GM12878 (cell line): Measurements from ENCODE around the gene THAP5. TPM values are rescaled to one million over a fixed set of nuclear protein-coding genes. Genes with fewer than 3 reads are reported as not detected.

Source experiments
- ATAC-seq: fragments of 200-7000 bp; cut with Tn5 transposase; 3 replicates; pipeline ENCODE4 v1.9.1; 2020; ENCODE audit warnings: mild to moderate bottlenecking, moderate library complexity
- BruUV-seq: library from RNA; stranded (reverse); fragments of 400-500 nt; replicated peaks from 2 replicates; lab custom pipeline; 2021; lab: Mats Ljungman, UMichigan
- CTCF ChIA-PET: fragments of 300-600 bp; sonication (Branson Sonifier 250); formaldehyde crosslinking; extraction: SDS; loops from one replicate; lab custom pipeline; 2021; ENCODE audit warnings: inconsistent platforms; lab: Yijun Ruan, JAX
- POLR2A ChIA-PET: fragments of 350-600 bp; formaldehyde crosslinking; extraction: SDS; loops from one replicate; lab custom pipeline; 2021; ENCODE audit warnings: inconsistent platforms; lab: Charles Lee
- RAD21 ChIA-PET: fragments of 300-600 bp; sonication (Branson Sonifier 250); formaldehyde crosslinking; loops from one replicate; lab custom pipeline; 2023; ENCODE audit warnings: antibody characterized with exemption; ENCODE audit not compliant: unreplicated experiment; lab: Charles Lee
- SMC1A ChIA-PET: fragments of 300-600 bp; sonication (Branson Sonifier 250); formaldehyde crosslinking; loops from one replicate; lab custom pipeline; 2023; ENCODE audit not compliant: unreplicated experiment, uncharacterized antibody; lab: Charles Lee
- DNase-seq: peaks from one replicate; pipeline ENCODE4 v3.0.0-alpha.2; 2011; ENCODE audit warnings: low read depth, low spot score
- FAIRE-seq: peaks from 3 replicates; lab custom pipeline; 2011; peaks lifted over from hg19 to GRCh38; lab: Jason Lieb, UNC
- H2AFZ ChIP-seq: 2 replicates; pipeline ENCODE4 v1.6.0; 2011; ENCODE audit warnings: low read depth, low read length, control low read depth; ENCODE audit not compliant: control insufficient read depth
- H3K27ac ChIP-seq: 2 replicates; pipeline ENCODE4 v1.5.1; 2011; ENCODE audit warnings: control low read depth; ENCODE audit not compliant: control insufficient read depth, insufficient read depth
- H3K27me3 ChIP-seq, 2 experiments: replicated peaks in 1 of 2; 2 replicates each; pipeline versions ENCODE4 v1.6.0 to v1.6.1; 2011; ENCODE audit warnings: low read length in 1 of 2; ENCODE audit not compliant: control insufficient read depth in 2 of 2, insufficient read depth in 2 of 2
- H3K36me3 ChIP-seq, 2 experiments: 2 replicates each; pipeline ENCODE4 v1.5.1; 2011; ENCODE audit warnings: low read length in 1 of 2; ENCODE audit not compliant: control insufficient read depth in 2 of 2, insufficient read depth in 2 of 2
- H3K4me1 ChIP-seq: 2 replicates; pipeline ENCODE4 v1.6.1; 2011; ENCODE audit warnings: mild to moderate bottlenecking, low read length, moderate library complexity, mixed read lengths; ENCODE audit not compliant: control insufficient read depth, insufficient read depth
- H3K4me2 ChIP-seq: 2 replicates; pipeline ENCODE4 v1.6.0; 2011; ENCODE audit warnings: control low read depth; ENCODE audit not compliant: control insufficient read depth, insufficient read depth
- H3K4me3 ChIP-seq: fragments of 200-600 bp; sonication (generic); 2 replicates; pipeline ENCODE4 v1.5.1; 2016
- H3K79me2 ChIP-seq: 2 replicates; pipeline ENCODE4 v1.6.0; 2011; ENCODE audit warnings: low read length; ENCODE audit not compliant: control insufficient read depth, insufficient read depth
- H3K9ac ChIP-seq: 2 replicates; pipeline ENCODE4 v1.8.0; 2011; ENCODE audit warnings: low read length, control low read depth, mixed read lengths; ENCODE audit not compliant: control insufficient read depth, insufficient read depth
- H3K9me3 ChIP-seq: replicated peaks from 3 replicates; pipeline ENCODE4 v1.5.1; 2011; ENCODE audit warnings: mild to moderate bottlenecking, low read length; ENCODE audit not compliant: control insufficient read depth, insufficient read depth
- H4K20me1 ChIP-seq: 2 replicates; pipeline ENCODE4 v1.6.0; 2011; ENCODE audit not compliant: control insufficient read depth, insufficient read depth
- FOXK2 ChIP-seq: fragments of 450-650 bp; IDR thresholded peaks from 2 replicates; pipeline ENCODE4 v1.6.1; 2017; ENCODE audit warnings: mild to moderate bottlenecking, moderate library complexity
- KDM1A ChIP-seq: fragments of 200-600 bp; sonication (generic); IDR thresholded peaks from 2 replicates; pipeline ENCODE4 v1.6.1; 2016; ENCODE audit warnings: borderline replicate concordance
- NR2C2 ChIP-seq: IDR thresholded peaks from 2 replicates; pipeline ENCODE4 v1.6.1; 2011; ENCODE audit warnings: borderline replicate concordance, low read depth; ENCODE audit not compliant: control insufficient read depth, insufficient read length
- PAX8 ChIP-seq: fragments of 450-650 bp; IDR thresholded peaks from 2 replicates; pipeline ENCODE4 v1.6.1; 2017; ENCODE audit warnings: mild to moderate bottlenecking, moderate library complexity
- SMARCA5 ChIP-seq: fragments of 450-650 bp; IDR thresholded peaks from 2 replicates; pipeline ENCODE4 v1.6.1; 2017; ENCODE audit warnings: mild to moderate bottlenecking
- YBX1 ChIP-seq: fragments of 450-650 bp; IDR thresholded peaks from 2 replicates; pipeline ENCODE4 v1.6.1; 2016; ENCODE audit warnings: antibody characterized with exemption
- ZNF274 ChIP-seq: IDR thresholded peaks from one replicate; pipeline ENCODE4 v1.8.0; 2011; ENCODE audit not compliant: insufficient read length, insufficient read depth
- WGBS: methylation state at CpG from one replicate; pipeline ENCODE4 v1.1.6; 2016; ENCODE audit warnings: low lambda C conversion rate; ENCODE audit not compliant: insufficient replicate concordance, insufficient coverage; ENCODE audit errors: missing lambda C conversion rate; 5-methylcytosine and 5-hydroxymethylcytosine counted together
- in situ Hi-C: fragments of 300-500 bp; cut with MboI; formaldehyde crosslinking; loops from 9 replicates; pipeline ENCODE4 v1.14.3; 2018; ENCODE audit warnings: mixed read lengths
- intact Hi-C: fragments of 100-400 bp; cut with micrococcal nuclease; formaldehyde crosslinking; loops from one replicate; pipeline ENCODE4 v1.14.2; 2022; ENCODE audit not compliant: unreplicated experiment
- polyA plus RNA-seq, 11 experiments: library from polyadenylated mRNA; depleted of rRNA in 4 of 11; unstranded in 6 of 11; stranded (reverse) in 5 of 11; fragments of >200 nt; fragmentation: Nextera tagmentation in 4 of 11; fragmentation: Illumina TruSeq in 1 of 11; extraction: Ambion mirVana in 4 of 11; extraction: Trizol in 1 of 11; gene quantifications; 1 replicate in 1 of 11; 2 replicates in 10 of 11; pipeline versions ENCODE4 v1.2.1 to v1.2.3, GENCODE V29; 2011 to 2016; ENCODE audit warnings: inconsistent platforms in 2 of 11, missing spikeins in 2 of 11, low read depth in 1 of 11
- total RNA-seq, 4 experiments: library from RNA; depleted of rRNA in 3 of 4; stranded (reverse); fragments of >200 nt in 3 of 4; fragmentation: Illumina TruSeq in 1 of 4; extraction: Trizol in 1 of 4; gene quantifications; 2 replicates each; pipeline versions ENCODE4 v1.2.1 to v1.2.3, GENCODE V29; 2013 to 2021
- TF ChIP-seq, protein P1 (sequence below): fragments of 450-650 bp; formaldehyde crosslinking; IDR thresholded peaks from 2 replicates; pipeline ENCODE4 v1.4.0; 2020; ENCODE audit warnings: mild to moderate bottlenecking, moderate library complexity
- TF ChIP-seq, protein P2 (sequence below): IDR thresholded peaks from 2 replicates; pipeline ENCODE4 v1.6.1; 2012; ENCODE audit warnings: improper control_type of control experiment, low read depth, low read length; ENCODE audit not compliant: insufficient replicate concordance
- TF ChIP-seq, protein P3 (sequence below): IDR thresholded peaks from 2 replicates; pipeline ENCODE4 v1.6.1; 2011; ENCODE audit warnings: borderline replicate concordance, low read depth, mild to moderate bottlenecking, moderate library complexity, low read length; ENCODE audit not compliant: insufficient read depth, poor library complexity, severe bottlenecking

Gene THAP5
- total and polyA plus RNA-seq, 10 of the 15 experiments (the other 5 are each of a cell fraction or from before 2014, with no cell fraction given): 13.0 to 47.7 (median 24.2) TPM

DNA sequence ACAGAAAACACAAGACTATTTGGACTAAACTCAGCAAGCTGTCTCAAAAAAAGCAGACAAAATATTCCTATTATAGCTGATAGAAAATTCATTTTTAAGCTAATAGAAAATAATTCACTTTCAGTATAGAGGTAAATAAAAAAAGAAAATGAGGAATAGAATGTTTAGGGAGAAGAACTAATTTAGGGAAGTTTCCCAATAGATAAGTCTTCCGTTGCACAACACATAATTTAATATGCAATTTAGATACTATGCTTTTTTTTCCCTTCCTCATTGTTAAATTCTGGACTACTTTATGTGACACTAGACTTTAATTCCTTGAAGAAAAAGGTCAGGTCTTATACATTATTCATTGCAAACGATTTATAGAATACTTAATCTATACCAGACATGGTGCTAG, 53.9 kb downstream of the THAP5 start:
- no peak overlapping the region for H3K4me2 ChIP-seq
- H3K4me1 ChIP-seq: no peaks in the 10 kb centered on the region

More for the DNA sequence above, 53.9 kb downstream of the THAP5 start:
- Histone ChIP-seq H3K36me3 (peaks cover 0 to 4% of the 10 kb centered on the region in 2 experiments; a peak in 1 of 4 replicates), H3K27me3 (no peaks in the 10 kb centered on the region), H3K9ac (no peak overlapping the region), H3K4me3 (no peak overlapping the region), H4K20me1 (no peaks in the 10 kb centered on the region), H3K79me2 (no peaks in the 10 kb centered on the region), H2AFZ (no peak overlapping the region), H3K27ac (no peak overlapping the region), H3K9me3 (no peaks in the 10 kb centered on the region; the same call in 2 of the 3 replicates)
- intact Hi-C loops: no loop called here
- SMC1A ChIA-PET: interaction anchor here (1.3 to 1.6 kb wide), 3 partner anchors 8 to 10 kb away, joined by 3 to 7 read pairs (median 6); partner anchors contain the start of gene PNPLA8
- no TSS peak for BruUV-seq
- RAD21 ChIA-PET: no interaction called here
- FAIRE-seq (peak; percentile 49), DNase-seq (no peak), ATAC-seq (no peak)
- TF ChIP-seq PAX8 (no peak), ZNF274 (no peak), SMARCA5 (no peak), KDM1A (no peak), YBX1 (no peak), NR2C2 (no peak), FOXK2 (no peak)
- TF ChIP-seq, protein P1, sequence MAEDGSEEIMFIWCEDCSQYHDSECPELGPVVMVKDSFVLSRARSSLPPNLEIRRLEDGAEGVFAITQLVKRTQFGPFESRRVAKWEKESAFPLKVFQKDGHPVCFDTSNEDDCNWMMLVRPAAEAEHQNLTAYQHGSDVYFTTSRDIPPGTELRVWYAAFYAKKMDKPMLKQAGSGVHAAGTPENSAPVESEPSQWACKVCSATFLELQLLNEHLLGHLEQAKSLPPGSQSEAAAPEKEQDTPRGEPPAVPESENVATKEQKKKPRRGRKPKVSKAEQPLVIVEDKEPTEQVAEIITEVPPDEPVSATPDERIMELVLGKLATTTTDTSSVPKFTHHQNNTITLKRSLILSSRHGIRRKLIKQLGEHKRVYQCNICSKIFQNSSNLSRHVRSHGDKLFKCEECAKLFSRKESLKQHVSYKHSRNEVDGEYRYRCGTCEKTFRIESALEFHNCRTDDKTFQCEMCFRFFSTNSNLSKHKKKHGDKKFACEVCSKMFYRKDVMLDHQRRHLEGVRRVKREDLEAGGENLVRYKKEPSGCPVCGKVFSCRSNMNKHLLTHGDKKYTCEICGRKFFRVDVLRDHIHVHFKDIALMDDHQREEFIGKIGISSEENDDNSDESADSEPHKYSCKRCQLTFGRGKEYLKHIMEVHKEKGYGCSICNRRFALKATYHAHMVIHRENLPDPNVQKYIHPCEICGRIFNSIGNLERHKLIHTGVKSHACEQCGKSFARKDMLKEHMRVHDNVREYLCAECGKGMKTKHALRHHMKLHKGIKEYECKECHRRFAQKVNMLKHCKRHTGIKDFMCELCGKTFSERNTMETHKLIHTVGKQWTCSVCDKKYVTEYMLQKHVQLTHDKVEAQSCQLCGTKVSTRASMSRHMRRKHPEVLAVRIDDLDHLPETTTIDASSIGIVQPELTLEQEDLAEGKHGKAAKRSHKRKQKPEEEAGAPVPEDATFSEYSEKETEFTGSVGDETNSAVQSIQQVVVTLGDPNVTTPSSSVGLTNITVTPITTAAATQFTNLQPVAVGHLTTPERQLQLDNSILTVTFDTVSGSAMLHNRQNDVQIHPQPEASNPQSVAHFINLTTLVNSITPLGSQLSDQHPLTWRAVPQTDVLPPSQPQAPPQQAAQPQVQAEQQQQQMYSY: no peak
- TF ChIP-seq, protein P2, sequence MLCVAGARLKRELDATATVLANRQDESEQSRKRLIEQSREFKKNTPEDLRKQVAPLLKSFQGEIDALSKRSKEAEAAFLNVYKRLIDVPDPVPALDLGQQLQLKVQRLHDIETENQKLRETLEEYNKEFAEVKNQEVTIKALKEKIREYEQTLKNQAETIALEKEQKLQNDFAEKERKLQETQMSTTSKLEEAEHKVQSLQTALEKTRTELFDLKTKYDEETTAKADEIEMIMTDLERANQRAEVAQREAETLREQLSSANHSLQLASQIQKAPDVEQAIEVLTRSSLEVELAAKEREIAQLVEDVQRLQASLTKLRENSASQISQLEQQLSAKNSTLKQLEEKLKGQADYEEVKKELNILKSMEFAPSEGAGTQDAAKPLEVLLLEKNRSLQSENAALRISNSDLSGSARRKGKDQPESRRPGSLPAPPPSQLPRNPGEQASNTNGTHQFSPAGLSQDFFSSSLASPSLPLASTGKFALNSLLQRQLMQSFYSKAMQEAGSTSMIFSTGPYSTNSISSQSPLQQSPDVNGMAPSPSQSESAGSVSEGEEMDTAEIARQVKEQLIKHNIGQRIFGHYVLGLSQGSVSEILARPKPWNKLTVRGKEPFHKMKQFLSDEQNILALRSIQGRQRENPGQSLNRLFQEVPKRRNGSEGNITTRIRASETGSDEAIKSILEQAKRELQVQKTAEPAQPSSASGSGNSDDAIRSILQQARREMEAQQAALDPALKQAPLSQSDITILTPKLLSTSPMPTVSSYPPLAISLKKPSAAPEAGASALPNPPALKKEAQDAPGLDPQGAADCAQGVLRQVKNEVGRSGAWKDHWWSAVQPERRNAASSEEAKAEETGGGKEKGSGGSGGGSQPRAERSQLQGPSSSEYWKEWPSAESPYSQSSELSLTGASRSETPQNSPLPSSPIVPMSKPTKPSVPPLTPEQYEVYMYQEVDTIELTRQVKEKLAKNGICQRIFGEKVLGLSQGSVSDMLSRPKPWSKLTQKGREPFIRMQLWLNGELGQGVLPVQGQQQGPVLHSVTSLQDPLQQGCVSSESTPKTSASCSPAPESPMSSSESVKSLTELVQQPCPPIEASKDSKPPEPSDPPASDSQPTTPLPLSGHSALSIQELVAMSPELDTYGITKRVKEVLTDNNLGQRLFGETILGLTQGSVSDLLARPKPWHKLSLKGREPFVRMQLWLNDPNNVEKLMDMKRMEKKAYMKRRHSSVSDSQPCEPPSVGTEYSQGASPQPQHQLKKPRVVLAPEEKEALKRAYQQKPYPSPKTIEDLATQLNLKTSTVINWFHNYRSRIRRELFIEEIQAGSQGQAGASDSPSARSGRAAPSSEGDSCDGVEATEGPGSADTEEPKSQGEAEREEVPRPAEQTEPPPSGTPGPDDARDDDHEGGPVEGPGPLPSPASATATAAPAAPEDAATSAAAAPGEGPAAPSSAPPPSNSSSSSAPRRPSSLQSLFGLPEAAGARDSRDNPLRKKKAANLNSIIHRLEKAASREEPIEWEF: no peak
- TF ChIP-seq, protein P3, sequence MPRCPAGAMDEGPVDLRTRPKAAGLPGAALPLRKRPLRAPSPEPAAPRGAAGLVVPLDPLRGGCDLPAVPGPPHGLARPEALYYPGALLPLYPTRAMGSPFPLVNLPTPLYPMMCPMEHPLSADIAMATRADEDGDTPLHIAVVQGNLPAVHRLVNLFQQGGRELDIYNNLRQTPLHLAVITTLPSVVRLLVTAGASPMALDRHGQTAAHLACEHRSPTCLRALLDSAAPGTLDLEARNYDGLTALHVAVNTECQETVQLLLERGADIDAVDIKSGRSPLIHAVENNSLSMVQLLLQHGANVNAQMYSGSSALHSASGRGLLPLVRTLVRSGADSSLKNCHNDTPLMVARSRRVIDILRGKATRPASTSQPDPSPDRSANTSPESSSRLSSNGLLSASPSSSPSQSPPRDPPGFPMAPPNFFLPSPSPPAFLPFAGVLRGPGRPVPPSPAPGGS: no peak
- POLR2A ChIA-PET: no interaction called here
- in situ Hi-C loops: no loop called here
- CTCF ChIA-PET: interaction anchor here (0.6 kb wide), 1 partner anchor 19 kb away, joined by 3 read pairs; no protein-coding TSS in a partner anchor
- WGBS: 98% methylated on average over 2 of the region's 2 CpGs
